HEK293T (cell line): Measurements from ENCODE around the gene ABCC8.

Source experiments
- ARNT ChIP-seq: fragments of 450-650 bp; IDR thresholded peaks from 2 replicates; pipeline ENCODE4 v1.6.1; 2017; ENCODE audit warnings: mild to moderate bottlenecking
- BHLHE40 ChIP-seq: fragments of 450-650 bp; IDR thresholded peaks from 2 replicates; pipeline ENCODE4 v1.6.1; 2016; ENCODE audit warnings: mild to moderate bottlenecking, moderate library complexity, borderline replicate concordance
- CTBP1 ChIP-seq: fragments of 450-650 bp; IDR thresholded peaks from 2 replicates; pipeline ENCODE4 v1.6.1; 2016; ENCODE audit warnings: borderline replicate concordance
- ELF4 ChIP-seq: fragments of 450-650 bp; IDR thresholded peaks from 2 replicates; pipeline ENCODE4 v1.6.1; 2017; ENCODE audit warnings: antibody characterized with exemption
- FOXM1 ChIP-seq: fragments of 450-650 bp; IDR thresholded peaks from 2 replicates; pipeline ENCODE4 v1.6.1; 2017; ENCODE audit warnings: mild to moderate bottlenecking, borderline replicate concordance
- HDGF ChIP-seq: fragments of 450-650 bp; IDR thresholded peaks from 2 replicates; pipeline ENCODE4 v1.6.1; 2017; ENCODE audit warnings: antibody characterized with exemption, borderline replicate concordance
- LEF1 ChIP-seq: fragments of 450-650 bp; IDR thresholded peaks from 2 replicates; pipeline ENCODE4 v1.6.1; 2017; ENCODE audit warnings: mild to moderate bottlenecking, borderline replicate concordance
- PKNOX1 ChIP-seq: fragments of 450-650 bp; IDR thresholded peaks from 2 replicates; pipeline ENCODE4 v1.6.1; 2016
- SP1 ChIP-seq: fragments of 450-650 bp; IDR thresholded peaks from 2 replicates; pipeline ENCODE4 v1.6.1; 2017
- TARDBP ChIP-seq: fragments of 450-650 bp; IDR thresholded peaks from 2 replicates; pipeline ENCODE4 v1.6.1; 2016

- no peak for TF ChIP-seq ARNT
- TF ChIP-seq HDGF: no peak
- no peak for TF ChIP-seq BHLHE40
- no peak for TF ChIP-seq PKNOX1
- no peak for TF ChIP-seq FOXM1
- no peak for TF ChIP-seq CTBP1
- TF ChIP-seq TARDBP: no peak
- no peak for TF ChIP-seq ELF4
- no peak for TF ChIP-seq LEF1
- TF ChIP-seq SP1: no peak
Measured at GRCh38 chr11:17368551-17368950, 108.1 kb downstream of the ABCC8 start.
